ENCODE data around the gene BTG1.

DNA sequence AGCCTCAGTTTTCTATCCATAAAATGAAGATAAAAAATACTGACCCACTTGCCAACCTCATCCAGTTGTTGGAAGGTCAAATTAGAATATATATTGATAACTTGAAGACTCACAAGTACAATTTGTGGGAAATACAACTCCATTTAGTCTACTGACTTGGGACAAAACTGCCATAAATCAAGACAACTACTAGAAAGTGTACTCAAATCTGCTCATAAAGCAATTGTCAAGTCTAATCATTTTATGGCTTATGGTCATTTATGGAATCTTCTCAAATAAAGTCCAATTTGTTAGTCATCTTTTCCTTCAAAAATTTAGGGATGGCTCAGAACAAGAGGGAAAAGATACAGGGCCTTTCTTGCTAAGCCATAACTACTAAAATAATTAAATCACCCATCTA, 7.0 kb downstream of the BTG1 start:
- TF ChIP-seq, protein P1, sequence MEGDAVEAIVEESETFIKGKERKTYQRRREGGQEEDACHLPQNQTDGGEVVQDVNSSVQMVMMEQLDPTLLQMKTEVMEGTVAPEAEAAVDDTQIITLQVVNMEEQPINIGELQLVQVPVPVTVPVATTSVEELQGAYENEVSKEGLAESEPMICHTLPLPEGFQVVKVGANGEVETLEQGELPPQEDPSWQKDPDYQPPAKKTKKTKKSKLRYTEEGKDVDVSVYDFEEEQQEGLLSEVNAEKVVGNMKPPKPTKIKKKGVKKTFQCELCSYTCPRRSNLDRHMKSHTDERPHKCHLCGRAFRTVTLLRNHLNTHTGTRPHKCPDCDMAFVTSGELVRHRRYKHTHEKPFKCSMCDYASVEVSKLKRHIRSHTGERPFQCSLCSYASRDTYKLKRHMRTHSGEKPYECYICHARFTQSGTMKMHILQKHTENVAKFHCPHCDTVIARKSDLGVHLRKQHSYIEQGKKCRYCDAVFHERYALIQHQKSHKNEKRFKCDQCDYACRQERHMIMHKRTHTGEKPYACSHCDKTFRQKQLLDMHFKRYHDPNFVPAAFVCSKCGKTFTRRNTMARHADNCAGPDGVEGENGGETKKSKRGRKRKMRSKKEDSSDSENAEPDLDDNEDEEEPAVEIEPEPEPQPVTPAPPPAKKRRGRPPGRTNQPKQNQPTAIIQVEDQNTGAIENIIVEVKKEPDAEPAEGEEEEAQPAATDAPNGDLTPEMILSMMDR (IDR thresholded peaks at IDR 0.05; ENCODE audit: low read length) = no peak
- TF ChIP-seq EZH2 (IDR thresholded peaks at IDR 0.05; ENCODE audit: borderline replicate concordance, low read length) = no peak
